Testis (tissue), 2 donors: ENCODE data around the gene NRG2.

ENCODE experiments used
- CTCF ChIP-seq, 3 experiments: fragments of 450-650 bp in 2 of 3; fragments of 200-600 bp in 1 of 3; sonication (generic) in 1 of 3; IDR thresholded peaks; one replicate each; pipeline ENCODE4 v1.5.1; 2016 to 2019; ENCODE audit warnings: antibody characterized with exemption in 3 of 3, mild to moderate bottlenecking in 2 of 3, moderate library complexity in 1 of 3
- POLR2A ChIP-seq: fragments of 450-650 bp; IDR thresholded peaks from one replicate; pipeline ENCODE4 v1.6.1; 2017; ENCODE audit warnings: antibody characterized with exemption, mild to moderate bottlenecking, moderate library complexity

DNA sequence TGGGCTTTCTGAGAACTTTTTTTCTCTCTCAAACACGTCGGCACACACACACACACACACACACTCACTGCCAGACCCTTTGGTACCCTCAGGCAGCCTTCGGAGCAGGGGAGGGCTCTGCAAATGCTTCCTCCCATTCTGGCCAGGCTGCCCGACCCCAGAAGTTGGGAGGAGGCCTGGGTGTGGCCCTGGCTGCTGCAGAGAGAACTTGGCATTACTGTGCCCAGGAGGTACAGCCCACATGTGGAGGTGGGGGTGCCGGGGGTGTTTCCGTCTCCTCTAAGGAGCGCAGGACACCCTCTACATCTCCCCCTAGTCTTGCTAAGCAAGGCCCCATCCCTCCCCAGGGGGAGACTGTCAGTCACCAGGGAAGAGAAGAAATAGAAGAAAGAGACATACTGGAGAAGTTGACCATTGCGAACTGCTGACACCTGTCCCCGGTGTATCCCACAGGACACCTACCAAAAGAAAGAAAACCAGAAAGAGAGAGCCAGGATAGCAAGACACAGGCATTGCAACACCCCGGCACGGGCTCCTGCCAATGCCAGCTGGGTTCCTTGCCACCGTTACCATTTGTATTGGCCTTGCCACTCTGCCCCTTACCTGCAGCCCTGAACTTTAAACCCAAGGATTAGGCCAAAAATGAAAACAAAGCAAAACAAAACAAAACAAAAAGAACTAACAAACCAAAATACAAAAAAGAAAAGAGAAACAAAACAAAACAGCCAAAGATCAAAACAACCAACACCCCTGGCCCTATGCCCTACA is 178.2 kb downstream of the NRG2 start:
- TF ChIP-seq POLR2A (no peak), CTCF (IDR thresholded peaks at IDR 0.05) (no peak)
